Fibroblast of lung (primary cell): ENCODE results near the gene PTGIS.

ENCODE experiments used
- EZH2 ChIP-seq: IDR thresholded peaks from 2 replicates; pipeline ENCODE4 v1.5.1; 2012; ENCODE audit warnings: low read length, control low read depth, mild to moderate bottlenecking; ENCODE audit errors: missing control alignments
- TF ChIP-seq, protein P1 (sequence below), 2 donors: IDR thresholded peaks in 1 of 2; conservative IDR thresholded peaks in 1 of 2; 1 replicate in 1 of 2; 2 replicates in 1 of 2; pipeline ENCODE4 v1.5.1; 2011 to 2012; ENCODE audit warnings: low read length in 2 of 2, control low read depth in 1 of 2, inconsistent platforms in 1 of 2, low read depth in 1 of 2, mild to moderate bottlenecking in 1 of 2

GRCh38 chr20:49566401-49567364 is 1.3 kb downstream of the PTGIS start:
- TF ChIP-seq, protein P1, sequence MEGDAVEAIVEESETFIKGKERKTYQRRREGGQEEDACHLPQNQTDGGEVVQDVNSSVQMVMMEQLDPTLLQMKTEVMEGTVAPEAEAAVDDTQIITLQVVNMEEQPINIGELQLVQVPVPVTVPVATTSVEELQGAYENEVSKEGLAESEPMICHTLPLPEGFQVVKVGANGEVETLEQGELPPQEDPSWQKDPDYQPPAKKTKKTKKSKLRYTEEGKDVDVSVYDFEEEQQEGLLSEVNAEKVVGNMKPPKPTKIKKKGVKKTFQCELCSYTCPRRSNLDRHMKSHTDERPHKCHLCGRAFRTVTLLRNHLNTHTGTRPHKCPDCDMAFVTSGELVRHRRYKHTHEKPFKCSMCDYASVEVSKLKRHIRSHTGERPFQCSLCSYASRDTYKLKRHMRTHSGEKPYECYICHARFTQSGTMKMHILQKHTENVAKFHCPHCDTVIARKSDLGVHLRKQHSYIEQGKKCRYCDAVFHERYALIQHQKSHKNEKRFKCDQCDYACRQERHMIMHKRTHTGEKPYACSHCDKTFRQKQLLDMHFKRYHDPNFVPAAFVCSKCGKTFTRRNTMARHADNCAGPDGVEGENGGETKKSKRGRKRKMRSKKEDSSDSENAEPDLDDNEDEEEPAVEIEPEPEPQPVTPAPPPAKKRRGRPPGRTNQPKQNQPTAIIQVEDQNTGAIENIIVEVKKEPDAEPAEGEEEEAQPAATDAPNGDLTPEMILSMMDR (conservative IDR thresholded peaks at IDR 0.05 in 1 of 2, IDR thresholded peaks at IDR 0.05 in 1 of 2; ENCODE audit: low read depth in 1 of 2, low read length in 2 of 2), result no peak
- no peak for TF ChIP-seq EZH2
